Kidney glomerular epithelial cell (primary cell): ENCODE measurements around the gene RIBC2.
"Not testable (repeated sequence)": the region's sequence is repeated elsewhere in the genome, so short reads cannot be mapped to it uniquely, and the experiment has no call there.

ENCODE experiments used
- DNase-seq: peaks from one replicate; lab custom pipeline; 2025; lab: John Stamatoyannopoulos, UW

RIBC2 gene

GRCh38 chr22:45449442-45449841, 35.9 kb downstream of the RIBC2 start:
- DNase-seq, result not testable (repeated sequence)

GRCh38 chr22:45450101-45450785, 36.8 kb downstream of the RIBC2 start:
- no peak for DNase-seq

- DNase-seq, result no peak
Measured at GRCh38 chr22:45450921-45451651, 37.6 kb downstream of the RIBC2 start.

- DNase-seq, result no peak
Measured at GRCh38 chr22:45451972-45452371, 38.5 kb downstream of the RIBC2 start.

GRCh38 chr22:45452565-45453379, 39.3 kb downstream of the RIBC2 start:
- DNase-seq, result no peak

GRCh38 chr22:45453764-45454163, 40.3 kb downstream of the RIBC2 start:
- no peak for DNase-seq

- DNase-seq, result no peak
Measured at GRCh38 chr22:45454275-45454674, 40.8 kb downstream of the RIBC2 start.

GRCh38 chr22:45455212-45455611, 41.7 kb downstream of the RIBC2 start:
- no peak for DNase-seq

- DNase-seq, result no peak
Measured at GRCh38 chr22:45455621-45456020, 42.1 kb downstream of the RIBC2 start.

GRCh38 chr22:45456811-45457210, 43.3 kb downstream of the RIBC2 start:
- DNase-seq, result no peak

GRCh38 chr22:45458532-45458931, 45.0 kb downstream of the RIBC2 start:
- DNase-seq, result no peak

- no peak for DNase-seq
Measured at GRCh38 chr22:45459235-45459634, 45.7 kb downstream of the RIBC2 start.

GRCh38 chr22:45460288-45461109, 47.0 kb downstream of the RIBC2 start:
- DNase-seq, result no peak

GRCh38 chr22:45462034-45462655, 48.7 kb downstream of the RIBC2 start:
- no peak for DNase-seq

GRCh38 chr22:45463691-45464090, 50.2 kb downstream of the RIBC2 start:
- DNase-seq, result not testable (repeated sequence)

GRCh38 chr22:45465633-45466032, 52.1 kb downstream of the RIBC2 start:
- DNase-seq, result no peak

GRCh38 chr22:45468872-45469271, 55.4 kb downstream of the RIBC2 start:
- DNase-seq, result no peak

GRCh38 chr22:45469281-45470073, 56.0 kb downstream of the RIBC2 start:
- no peak for DNase-seq

- no peak for DNase-seq
Measured at GRCh38 chr22:45470871-45471270, 57.4 kb downstream of the RIBC2 start.

- DNase-seq, result no peak
Measured at GRCh38 chr22:45472426-45472825, 58.9 kb downstream of the RIBC2 start.
